HCT116 (cell line): ENCODE results near the gene SDCBP2. TPM values are rescaled to one million over a fixed set of nuclear protein-coding genes. Genes with fewer than 3 reads are reported as not detected.

Source experiments
- ATAC-seq: fragments of 200-7000 bp; cut with Tn5 transposase; 2 replicates; pipeline ENCODE4 v1.9.1; 2020; ENCODE audit warnings: mild to moderate bottlenecking, moderate library complexity
- BruUV-seq: library from RNA; stranded (reverse); fragments of 400-500 nt; replicated peaks from 2 replicates; lab custom pipeline; 2021; lab: Mats Ljungman, UMichigan
- CTCF ChIA-PET: fragments of 300-600 bp; sonication (Branson Sonifier 250); formaldehyde crosslinking; loops from one replicate; lab custom pipeline; 2021; ENCODE audit warnings: antibody characterized with exemption; lab: Charles Lee
- POLR2A ChIA-PET: fragments of 300-600, 350-600 bp; sonication (Branson Sonifier 250); formaldehyde crosslinking; loops from one replicate; lab custom pipeline; 2021; ENCODE audit warnings: antibody characterized with exemption; lab: Charles Lee
- RAD21 ChIA-PET, 2 experiments: fragments of 300-600 bp; sonication (Branson Sonifier 250); formaldehyde crosslinking; loops; one replicate each; lab custom pipeline; 2023; ENCODE audit warnings: low total read pairs in 2 of 2; ENCODE audit not compliant: uncharacterized antibody in 2 of 2, unreplicated experiment in 2 of 2, low non-redundant PET in 1 of 2; lab: Charles Lee
- DNase-seq: peaks from one replicate; pipeline ENCODE4 v3.0.0-alpha.2; 2010; ENCODE audit warnings: low read depth, low spot score
- H2AFZ ChIP-seq: fragments of 200-600 bp; shearing (Covaris generic), sonication (generic); 2 replicates; pipeline ENCODE4 v1.6.1; 2017; ENCODE audit warnings: low read depth, mixed run types, mixed read lengths, antibody characterized with exemption, low read length; ENCODE audit not compliant: poor library complexity, severe bottlenecking
- H3K27ac ChIP-seq: 2 replicates; pipeline ENCODE4 v1.5.1; 2012; ENCODE audit warnings: low read depth, low read length
- H3K27me3 ChIP-seq: fragments of 200-600 bp; sonication (generic); 2 replicates; pipeline ENCODE4 v1.6.1; 2016; ENCODE audit warnings: mixed run types, low read length, mixed read lengths; ENCODE audit not compliant: insufficient read depth
- H3K36me3 ChIP-seq, 2 experiments: fragments of 200-500 bp in 1 of 2; fragments of 200-600 bp in 1 of 2; sonication (Bioruptor generic) in 1 of 2; sonication (generic) in 1 of 2; 2 replicates each; pipeline versions ENCODE4 v1.5.1 to v1.6.1; 2014 to 2016; ENCODE audit warnings: low read length in 2 of 2, inconsistent platforms in 1 of 2, mixed read lengths in 1 of 2, mixed run types in 1 of 2; ENCODE audit not compliant: insufficient read depth in 2 of 2, control insufficient read depth in 1 of 2
- H3K4me1 ChIP-seq, 2 experiments: fragments of 200-600 bp in 1 of 2; sonication (generic) in 1 of 2; 2 replicates each; pipeline versions ENCODE4 v1.5.1 to v1.6.1; 2012 to 2017; ENCODE audit warnings: low read length in 2 of 2, inconsistent platforms in 1 of 2, mild to moderate bottlenecking in 1 of 2, mixed read lengths in 1 of 2, mixed run types in 1 of 2, moderate library complexity in 1 of 2; ENCODE audit not compliant: insufficient read depth in 2 of 2, control insufficient read depth in 1 of 2
- H3K4me2 ChIP-seq: fragments of 200-600 bp; sonication (generic); 2 replicates; pipeline ENCODE4 v1.6.1; 2017; ENCODE audit warnings: mixed run types, low read length, mixed read lengths
- H3K4me3 ChIP-seq, 2 experiments: fragments of 200-600 bp in 1 of 2; sonication (generic) in 1 of 2; replicated peaks in 1 of 2; 2 replicates each; pipeline ENCODE4 v1.5.1; 2011 to 2016; ENCODE audit warnings: low read length in 2 of 2, control low read depth in 1 of 2, low read depth in 1 of 2, mild to moderate bottlenecking in 1 of 2, mixed read lengths in 1 of 2, mixed run types in 1 of 2
- H3K79me2 ChIP-seq: fragments of 200-600 bp; sonication (generic); 2 replicates; pipeline ENCODE4 v1.6.1; 2017; ENCODE audit warnings: mild to moderate bottlenecking, mixed run types, low read length, moderate library complexity, mixed read lengths; ENCODE audit not compliant: insufficient read depth
- H3K9ac ChIP-seq: fragments of 200-600 bp; sonication (generic); 2 replicates; pipeline ENCODE4 v1.6.1; 2016; ENCODE audit warnings: low read length, mixed read lengths
- H3K9me2 ChIP-seq: fragments of 200-600 bp; sonication (generic), shearing (Covaris generic); 2 replicates; pipeline ENCODE4 v1.6.1; 2017; ENCODE audit warnings: mixed run types, mild to moderate bottlenecking, moderate library complexity; ENCODE audit not compliant: insufficient read depth
- H3K9me3 ChIP-seq, 2 experiments: fragments of 200-500 bp in 1 of 2; fragments of 200-600 bp in 1 of 2; sonication (Bioruptor generic) in 1 of 2; sonication (generic) in 1 of 2; 2 replicates each; pipeline ENCODE4 v1.6.1; 2014 to 2017; ENCODE audit warnings: low read length in 2 of 2, mixed read lengths in 2 of 2, inconsistent platforms in 1 of 2, low read depth in 1 of 2, mild to moderate bottlenecking in 1 of 2, mixed run types in 1 of 2, moderate library complexity in 1 of 2; ENCODE audit not compliant: control insufficient read depth in 1 of 2, insufficient read depth in 1 of 2
- H4K20me1 ChIP-seq: fragments of 200-600 bp; sonication (generic), shearing (Covaris generic); 2 replicates; pipeline ENCODE4 v1.6.1; 2017; ENCODE audit warnings: mixed run types, mild to moderate bottlenecking, moderate library complexity; ENCODE audit not compliant: insufficient read depth
- CEBPB ChIP-seq: IDR thresholded peaks from 2 replicates; pipeline ENCODE4 v1.6.1; 2012; ENCODE audit warnings: low read depth
- EZH2 ChIP-seq: fragments of 200-600 bp; sonication (generic); IDR thresholded peaks from 2 replicates; pipeline ENCODE4 v1.6.1; 2017; ENCODE audit warnings: antibody characterized with exemption, mixed run types
- JUND ChIP-seq: IDR thresholded peaks from 2 replicates; pipeline ENCODE4 v1.6.1; 2012
- POLR2A ChIP-seq: IDR thresholded peaks from 2 replicates; pipeline ENCODE4 v1.7.0; 2011; ENCODE audit warnings: borderline replicate concordance; ENCODE audit not compliant: insufficient read depth, insufficient read length; ENCODE audit errors: extremely low read depth
- POLR2AphosphoS5 ChIP-seq: IDR thresholded peaks from 2 replicates; pipeline ENCODE4 v1.6.1; 2011; ENCODE audit warnings: mild to moderate bottlenecking, low read depth, low read length, moderate library complexity
- RAD21 ChIP-seq: IDR thresholded peaks from 2 replicates; pipeline ENCODE4 v1.6.1; 2012; ENCODE audit warnings: low read depth, mild to moderate bottlenecking
- REST ChIP-seq: IDR thresholded peaks from 2 replicates; pipeline ENCODE4 v1.6.1; 2012; ENCODE audit warnings: low read depth
- SIN3A ChIP-seq: IDR thresholded peaks from 2 replicates; pipeline ENCODE4 v1.6.1; 2012; ENCODE audit warnings: low read depth
- ZFX ChIP-seq: fragments of 450-650 bp; IDR thresholded peaks from 2 replicates; pipeline ENCODE4 v1.6.1; 2017
- intact Hi-C: fragments of 100-400 bp; cut with micrococcal nuclease; formaldehyde crosslinking; loops from 2 replicates; pipeline ENCODE4 v1.10.0; 2022
- total RNA-seq: library from RNA; stranded (reverse); gene quantifications from one replicate; pipeline ENCODE4 v1.2.1, GENCODE V29; 2021; ENCODE audit not compliant: unreplicated experiment
- TF ChIP-seq, protein P1 (sequence below), 3 experiments: fragments of 200-600 bp in 1 of 3; sonication (generic) in 1 of 3; IDR thresholded peaks in 2 of 3; conservative IDR thresholded peaks in 1 of 3; 2 replicates each; pipeline ENCODE4 v1.5.1; 2012 to 2017; ENCODE audit warnings: low read depth in 2 of 3, low read length in 2 of 3, antibody characterized with exemption in 1 of 3, borderline replicate concordance in 1 of 3, control low read depth in 1 of 3, mild to moderate bottlenecking in 1 of 3, mixed read lengths in 1 of 3, mixed run types in 1 of 3, moderate library complexity in 1 of 3; ENCODE audit not compliant: insufficient read depth in 1 of 3
- TF ChIP-seq, protein P2 (sequence below): IDR thresholded peaks from 2 replicates; pipeline ENCODE4 v1.6.1; 2012

Gene SDCBP2
- total RNA-seq, 1 experiment from 2014 or later = 3.4 TPM

GRCh38 chr20:1364106-1364505, 35.2 kb upstream of the SDCBP2 start:
- Histone ChIP-seq H3K36me3 (peaks cover 3 to 29% of the 10 kb centered on the region in 2 experiments), H3K9me3 (no peaks in the 10 kb centered on the region), H4K20me1 (peaks cover 3% of the 10 kb centered on the region), H3K79me2 (peaks cover 25% of the 10 kb centered on the region; the same call in 1 of the 2 replicates), H3K4me1 (peaks cover 0 to 6% of the 10 kb centered on the region in 2 experiments; a peak in 2 of 4 replicates), H3K27me3 (no peaks in the 10 kb centered on the region), H3K4me3 (no peak overlapping the region), H3K27ac (no peak overlapping the region), H3K9ac (no peak overlapping the region), H3K9me2 (no peaks in the 10 kb centered on the region), H3K4me2 (no peak overlapping the region), H2AFZ (no peak overlapping the region)
- CTCF ChIA-PET = no interaction called here
- POLR2A ChIA-PET = no interaction called here
- RAD21 ChIA-PET = no interaction called here
- intact Hi-C loops = no loop called here
- DNase-seq (no peak), ATAC-seq (no peak)
- BruUV-seq = no TSS peak
- TF ChIP-seq, protein P1, sequence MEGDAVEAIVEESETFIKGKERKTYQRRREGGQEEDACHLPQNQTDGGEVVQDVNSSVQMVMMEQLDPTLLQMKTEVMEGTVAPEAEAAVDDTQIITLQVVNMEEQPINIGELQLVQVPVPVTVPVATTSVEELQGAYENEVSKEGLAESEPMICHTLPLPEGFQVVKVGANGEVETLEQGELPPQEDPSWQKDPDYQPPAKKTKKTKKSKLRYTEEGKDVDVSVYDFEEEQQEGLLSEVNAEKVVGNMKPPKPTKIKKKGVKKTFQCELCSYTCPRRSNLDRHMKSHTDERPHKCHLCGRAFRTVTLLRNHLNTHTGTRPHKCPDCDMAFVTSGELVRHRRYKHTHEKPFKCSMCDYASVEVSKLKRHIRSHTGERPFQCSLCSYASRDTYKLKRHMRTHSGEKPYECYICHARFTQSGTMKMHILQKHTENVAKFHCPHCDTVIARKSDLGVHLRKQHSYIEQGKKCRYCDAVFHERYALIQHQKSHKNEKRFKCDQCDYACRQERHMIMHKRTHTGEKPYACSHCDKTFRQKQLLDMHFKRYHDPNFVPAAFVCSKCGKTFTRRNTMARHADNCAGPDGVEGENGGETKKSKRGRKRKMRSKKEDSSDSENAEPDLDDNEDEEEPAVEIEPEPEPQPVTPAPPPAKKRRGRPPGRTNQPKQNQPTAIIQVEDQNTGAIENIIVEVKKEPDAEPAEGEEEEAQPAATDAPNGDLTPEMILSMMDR (IDR thresholded peaks at IDR 0.05 in 2 of 3, conservative IDR thresholded peaks at IDR 0.05 in 1 of 3; ENCODE audit: borderline replicate concordance in 1 of 3, insufficient read depth in 1 of 3, low read depth in 2 of 3, low read length in 2 of 3) = no peak
- TF ChIP-seq RAD21 (no peak), SIN3A (no peak), EZH2 (no peak), REST (no peak), POLR2A (no peak), POLR2AphosphoS5 (no peak), JUND (no peak), CEBPB (no peak), ZFX (no peak)
- TF ChIP-seq, protein P2, sequence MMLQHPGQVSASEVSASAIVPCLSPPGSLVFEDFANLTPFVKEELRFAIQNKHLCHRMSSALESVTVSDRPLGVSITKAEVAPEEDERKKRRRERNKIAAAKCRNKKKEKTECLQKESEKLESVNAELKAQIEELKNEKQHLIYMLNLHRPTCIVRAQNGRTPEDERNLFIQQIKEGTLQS = no peak
